Activated CD4-positive, CD25-positive, alpha-beta regulatory T cell treated with anti-CD3 and anti-CD28 coated beads, Interleukin-2, amount 50 U/mL, for 24 hours (primary cell): Measurements from ENCODE around the gene GFRA3.
"Not testable (repeated sequence)": the region's sequence is repeated elsewhere in the genome, so short reads cannot be mapped to it uniquely, and the experiment has no call there.

ENCODE experiments used
- ATAC-seq, 2 donors: fragments of 150-1000 bp; cut with Tn5 transposase; one replicate each; pipeline ENCODE4 v1.10.0; 2021; ENCODE audit warnings: mild to moderate bottlenecking in 1 of 2, moderate library complexity in 1 of 2

GFRA3 gene, protein sequence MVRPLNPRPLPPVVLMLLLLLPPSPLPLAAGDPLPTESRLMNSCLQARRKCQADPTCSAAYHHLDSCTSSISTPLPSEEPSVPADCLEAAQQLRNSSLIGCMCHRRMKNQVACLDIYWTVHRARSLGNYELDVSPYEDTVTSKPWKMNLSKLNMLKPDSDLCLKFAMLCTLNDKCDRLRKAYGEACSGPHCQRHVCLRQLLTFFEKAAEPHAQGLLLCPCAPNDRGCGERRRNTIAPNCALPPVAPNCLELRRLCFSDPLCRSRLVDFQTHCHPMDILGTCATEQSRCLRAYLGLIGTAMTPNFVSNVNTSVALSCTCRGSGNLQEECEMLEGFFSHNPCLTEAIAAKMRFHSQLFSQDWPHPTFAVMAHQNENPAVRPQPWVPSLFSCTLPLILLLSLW

GRCh38 chr5:138274189-138274853 lies at the start of gene GFRA3:
Gene GFRA3, minus strand, starts transcription at chr5:138274621. Its CDS starts 197 bp downstream, at chr5:138274424.
- peak in 1 of 2 donors; percentile 36 for ATAC-seq

DNA sequence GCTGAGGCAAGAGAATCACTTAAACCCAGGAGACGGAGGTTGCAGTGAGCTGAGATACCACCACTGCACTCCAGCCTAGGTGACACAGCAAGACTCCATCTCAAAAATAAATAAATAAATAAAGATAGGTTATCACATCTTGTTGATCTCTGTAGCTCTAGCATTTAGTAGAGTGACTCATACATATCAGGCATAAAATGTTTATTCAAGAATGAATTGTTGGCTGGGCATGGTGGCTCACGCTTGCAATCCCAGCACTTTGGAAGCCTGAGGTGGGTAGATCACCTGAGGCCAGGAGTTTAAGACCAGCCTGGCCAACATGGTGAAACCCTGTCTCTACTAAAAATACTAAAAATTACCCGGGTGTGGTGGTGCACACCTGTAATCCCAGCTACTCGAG lies 43.8 kb upstream of the GFRA3 start:
- not testable (repeated sequence) for ATAC-seq

DNA sequence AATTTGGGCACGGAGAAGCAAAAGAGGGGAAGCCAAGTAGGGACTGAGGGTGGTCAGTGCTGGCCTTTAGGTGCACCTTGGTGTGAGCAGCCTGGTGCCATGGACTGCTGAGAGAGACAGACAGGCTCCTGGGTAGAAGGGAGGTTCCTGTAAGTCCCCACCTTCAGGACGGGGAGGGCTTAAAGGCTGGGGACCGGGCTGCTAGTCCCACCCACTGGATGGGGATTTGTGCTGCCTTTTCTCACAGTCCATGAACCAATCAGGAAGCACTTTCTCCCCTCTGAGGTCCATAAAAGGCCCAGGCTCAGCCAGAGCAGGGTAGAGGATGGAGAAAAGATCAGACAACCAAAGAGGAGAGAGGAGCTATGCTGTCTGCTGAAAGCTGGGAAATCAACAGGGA lies 41.9 kb upstream of the GFRA3 start:
- no peak for ATAC-seq

- ATAC-seq: no peak
Measured at GRCh38 chr5:138315751-138316278, 41.4 kb upstream of the GFRA3 start.

- ATAC-seq: no peak
Measured at GRCh38 chr5:138305797-138306196, 31.4 kb upstream of the GFRA3 start.

DNA sequence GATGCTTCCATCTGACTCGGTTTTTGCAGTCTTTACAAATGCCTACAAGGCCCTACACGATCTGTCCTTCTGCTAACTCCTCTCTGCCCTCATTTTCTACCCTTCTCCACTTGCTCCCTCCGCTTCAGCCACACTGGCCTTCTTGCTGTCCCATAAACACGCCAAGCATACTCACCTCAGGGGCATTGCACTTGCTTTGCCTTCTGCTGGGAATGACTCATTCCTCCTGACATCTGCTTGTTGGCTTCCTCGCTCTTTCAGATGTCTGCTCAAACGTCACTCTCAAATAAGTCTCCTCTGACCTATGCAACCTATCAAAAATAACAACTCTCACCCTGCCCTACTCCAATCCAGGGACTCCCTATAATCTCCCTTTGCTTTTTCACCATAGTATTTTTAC lies 29.0 kb upstream of the GFRA3 start:
- no peak for ATAC-seq

DNA sequence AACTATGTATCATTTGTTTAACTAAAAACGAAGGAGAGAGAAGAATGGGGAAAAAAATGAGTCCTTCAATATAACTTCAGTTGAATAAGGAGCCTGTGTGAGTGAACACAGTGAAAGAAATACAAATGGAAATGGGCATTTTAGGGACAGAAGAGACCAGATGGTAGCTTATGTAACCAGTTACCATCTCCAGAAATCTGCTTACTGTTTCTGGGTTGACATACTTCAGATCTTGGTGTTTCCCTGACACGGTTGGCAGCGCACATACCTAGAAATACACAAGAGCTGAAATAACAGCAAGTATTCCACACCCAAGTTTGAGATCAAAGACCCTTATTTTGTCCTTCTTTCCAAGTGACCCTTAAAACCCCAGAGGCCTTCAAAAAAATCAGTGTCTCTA lies 14.9 kb upstream of the GFRA3 start:
- no peak for ATAC-seq

DNA sequence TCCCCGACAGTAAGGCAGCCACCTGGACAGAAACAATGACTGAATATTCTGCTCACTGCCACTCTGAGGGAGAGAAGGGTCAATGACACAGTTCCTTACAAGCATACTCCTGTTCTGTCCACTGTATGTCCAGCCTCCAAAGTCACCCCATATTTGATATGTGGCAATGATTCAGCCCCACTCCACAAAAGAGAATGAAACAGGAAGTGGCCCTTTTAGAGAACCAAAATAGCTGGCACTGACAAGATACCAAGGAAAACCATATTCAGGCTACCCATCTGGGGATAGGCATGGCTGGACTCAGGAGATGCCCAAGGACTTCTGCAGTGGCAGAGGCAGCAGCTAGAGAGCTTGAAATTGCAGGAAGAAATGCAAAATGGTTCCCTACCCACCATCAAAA lies 12.8 kb upstream of the GFRA3 start:
- no peak for ATAC-seq

DNA sequence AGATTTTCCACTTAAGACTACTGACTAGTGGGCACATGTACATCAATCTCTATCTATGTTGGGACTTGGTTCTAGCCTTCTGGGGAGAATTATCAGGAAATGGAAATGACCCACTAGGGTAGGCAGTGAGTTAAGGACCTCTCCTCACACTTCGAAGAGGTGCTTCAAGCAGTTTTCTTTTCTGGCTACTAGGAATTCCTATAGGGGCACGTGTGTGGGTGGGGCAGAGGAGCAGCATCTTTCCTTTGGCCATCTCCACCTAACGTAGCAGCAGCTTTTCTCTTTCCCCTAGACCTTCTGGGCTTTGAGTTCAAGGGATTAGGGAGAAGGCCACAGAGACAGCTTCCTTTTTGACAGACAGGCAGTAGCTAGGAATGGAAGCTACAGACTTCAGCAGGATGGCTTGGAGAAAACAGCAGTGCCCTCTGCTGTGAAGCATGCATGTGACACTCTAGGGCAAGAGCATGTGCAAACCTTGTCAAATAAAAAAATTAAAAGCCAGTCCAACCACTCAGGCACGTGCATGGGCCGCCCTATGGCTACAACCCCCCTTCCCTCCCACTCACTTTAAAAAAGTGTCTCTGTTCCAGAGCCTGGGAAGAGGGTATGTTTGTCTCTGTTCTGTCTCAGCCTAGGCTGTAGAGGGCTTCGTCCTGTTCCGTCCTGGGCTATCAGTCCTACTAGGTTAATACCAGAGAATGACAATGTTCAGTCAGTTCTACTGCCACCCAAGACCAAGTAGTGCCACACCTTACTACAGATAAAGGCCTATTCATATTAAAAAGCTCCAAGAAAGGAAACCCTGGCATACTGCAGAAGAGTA lies 8.7 kb upstream of the GFRA3 start:
- ATAC-seq: no peak

DNA sequence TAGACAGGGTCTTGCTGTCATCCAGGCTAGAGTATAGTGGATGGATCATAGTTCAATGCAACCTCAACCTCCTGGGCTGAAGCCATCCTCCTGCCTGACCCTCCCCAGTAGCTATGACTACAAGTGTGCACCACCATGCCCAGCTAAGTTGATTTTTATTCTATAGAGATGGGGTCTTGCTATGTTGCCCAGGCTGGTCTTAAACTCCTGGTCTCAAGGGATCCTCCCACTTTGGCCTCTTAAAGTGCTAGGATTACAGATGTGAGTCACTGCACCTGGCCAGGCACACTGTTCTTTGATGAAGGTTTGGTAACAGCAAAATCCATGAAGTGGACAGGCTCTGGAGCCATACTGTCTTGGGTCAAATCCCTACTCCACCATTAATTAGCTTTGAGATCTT lies 6.5 kb upstream of the GFRA3 start:
- ATAC-seq: no peak

- no peak for ATAC-seq
Measured at GRCh38 chr5:138276402-138277054, 2.1 kb upstream of the GFRA3 start.

- ATAC-seq: no peak
Measured at GRCh38 chr5:138275895-138276294, 1.5 kb upstream of the GFRA3 start.

DNA sequence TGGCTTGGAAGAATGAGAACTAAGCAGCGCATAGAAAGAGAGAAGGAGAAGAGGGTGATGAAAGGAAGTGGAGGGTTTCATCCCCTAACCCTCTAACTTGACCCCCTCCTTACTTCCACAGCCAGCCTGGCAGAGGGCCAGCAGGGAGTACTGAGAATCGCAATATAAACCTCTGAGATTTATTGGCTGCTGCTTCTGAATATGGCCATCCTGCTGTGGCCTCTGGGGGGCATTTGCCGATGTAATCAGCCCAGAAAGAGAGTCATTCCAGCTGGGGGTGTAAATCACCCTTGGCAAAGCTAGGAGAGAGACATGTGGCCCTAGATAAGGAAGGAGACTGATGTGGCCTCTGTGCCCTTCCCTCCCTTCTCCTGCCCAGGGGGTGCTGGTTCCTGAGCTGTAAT lies 960 bp upstream of the GFRA3 start:
- no peak for ATAC-seq

DNA sequence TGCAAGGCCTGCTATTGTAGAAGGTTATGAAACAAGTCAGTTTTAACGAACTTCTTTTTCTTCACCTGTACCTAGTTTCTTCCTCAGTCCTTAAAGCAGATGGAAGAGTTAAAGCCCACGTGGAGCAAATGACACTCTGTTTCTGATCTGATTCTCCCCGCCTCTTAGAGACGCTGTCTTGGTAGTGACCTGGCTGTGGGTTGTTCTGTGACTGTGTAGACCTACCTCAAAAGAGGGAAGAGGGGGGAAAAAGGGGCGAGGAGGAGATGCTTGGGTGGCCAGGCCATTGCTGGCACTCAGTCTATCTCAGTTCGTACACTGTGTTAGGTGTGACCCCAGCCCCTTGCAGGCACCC lies 610 bp downstream of the GFRA3 start:
- peak in 1 of 2 donors; percentile 13 for ATAC-seq

DNA sequence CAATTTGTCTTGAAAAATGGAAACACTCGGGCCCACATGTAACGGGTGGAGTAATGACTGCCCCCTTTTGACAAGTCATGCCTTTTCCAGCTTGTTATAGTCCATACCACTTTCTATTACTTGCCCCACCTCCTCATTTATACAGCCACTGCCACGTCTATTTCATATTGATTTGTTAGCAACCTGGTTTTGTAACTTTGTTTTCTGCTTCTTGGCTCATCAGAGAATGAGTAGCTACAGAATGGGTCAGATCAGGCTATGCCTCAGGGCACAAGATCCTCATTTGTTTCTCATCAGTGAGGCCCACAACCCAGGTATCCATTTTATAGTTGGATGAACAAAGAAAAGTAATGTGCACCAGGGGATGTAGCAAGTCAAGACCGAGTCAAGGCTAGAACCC lies 1.7 kb downstream of the GFRA3 start:
- ATAC-seq: no peak

- no peak for ATAC-seq
Measured at GRCh38 chr5:138271281-138271680, 3.1 kb downstream of the GFRA3 start.

DNA sequence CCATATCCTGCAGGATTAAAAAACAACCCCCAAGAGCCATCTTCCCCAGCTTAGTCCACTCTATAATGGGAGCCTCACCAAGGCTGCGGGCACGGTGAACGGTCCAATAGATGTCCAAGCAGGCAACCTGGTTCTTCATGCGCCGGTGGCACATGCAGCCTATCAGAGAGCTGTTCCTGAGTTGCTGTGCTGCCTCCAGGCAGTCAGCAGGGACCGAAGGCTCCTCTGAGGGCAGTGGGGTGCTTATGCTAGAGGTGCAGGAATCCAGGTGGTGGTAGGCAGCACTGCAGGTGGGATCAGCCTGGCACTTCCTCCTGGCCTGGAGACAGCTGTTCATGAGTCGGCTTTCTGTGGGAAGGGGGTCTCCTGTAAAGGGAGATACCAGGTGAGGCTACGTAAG lies 10.2 kb downstream of the GFRA3 start:
- ATAC-seq: no peak

DNA sequence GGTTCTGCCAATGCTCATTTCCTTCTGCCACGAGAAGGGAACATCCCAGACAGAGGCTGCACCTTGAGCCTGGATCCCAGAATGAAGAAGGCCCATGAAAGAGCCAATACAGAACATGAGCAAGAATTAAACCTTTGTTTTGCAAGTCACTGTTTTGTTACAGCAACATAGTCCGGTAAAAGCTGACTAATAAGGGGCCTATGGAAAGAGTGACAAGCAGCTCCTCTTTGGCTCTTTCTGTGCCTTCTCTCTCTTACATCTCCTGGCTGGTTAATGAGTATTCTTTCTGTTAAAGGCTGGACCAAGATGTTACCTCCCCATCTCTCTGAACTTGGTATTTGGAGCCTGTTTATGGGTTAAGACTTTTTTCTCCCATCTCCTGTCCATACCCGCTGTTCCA lies 10.8 kb downstream of the GFRA3 start:
- peak in 1 of 2 donors; percentile 48 for ATAC-seq

- no peak for ATAC-seq
Measured at GRCh38 chr5:138258704-138259292, 15.6 kb downstream of the GFRA3 start.

- ATAC-seq: no peak
Measured at GRCh38 chr5:138257583-138257982, 16.8 kb downstream of the GFRA3 start.

DNA sequence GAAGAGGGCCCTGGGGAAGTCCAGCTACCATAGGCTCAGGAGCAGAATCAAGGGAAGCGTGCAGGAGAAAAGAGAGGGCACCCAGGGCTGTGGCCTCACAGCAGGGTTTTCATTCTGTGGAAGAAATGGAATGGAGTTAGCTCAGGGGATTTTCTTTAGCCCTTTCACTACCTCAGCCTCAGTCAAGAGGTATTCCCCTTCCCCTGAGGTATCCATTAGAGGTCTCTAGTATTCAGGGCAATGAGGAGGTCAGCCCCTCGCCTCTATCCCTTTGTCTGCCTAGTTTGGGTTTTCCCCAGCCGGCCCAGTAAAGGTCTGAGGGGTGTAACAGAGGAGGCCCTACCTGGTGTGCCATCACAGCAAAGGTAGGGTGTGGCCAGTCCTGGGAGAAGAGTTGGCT lies 21.5 kb downstream of the GFRA3 start:
- no peak for ATAC-seq

DNA sequence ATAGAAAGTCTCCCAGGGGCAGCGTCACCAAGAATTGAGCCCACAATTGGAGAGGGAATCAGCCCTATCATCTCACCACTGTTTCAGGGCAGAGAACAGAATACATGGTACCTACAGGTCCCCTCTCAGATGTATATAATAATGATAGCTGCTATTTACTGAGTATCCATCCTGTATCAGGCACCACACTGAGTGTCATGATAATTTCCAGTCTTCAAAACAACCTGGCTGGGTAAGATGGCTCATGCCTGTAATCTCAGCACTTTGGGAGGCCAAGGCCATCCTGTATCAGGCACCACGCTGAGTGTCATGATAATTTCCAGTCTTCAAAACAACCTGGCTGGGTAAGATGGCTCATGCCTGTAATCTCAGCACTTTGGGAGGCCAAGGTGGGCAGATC lies 26.6 kb downstream of the GFRA3 start:
- ATAC-seq: not testable (repeated sequence)
